ENCODE results near the gene LBP.
"Not testable (repeated sequence)": the region's sequence is repeated elsewhere in the genome, so short reads cannot be mapped to it uniquely, and the experiment has no call there.

LBP gene

GRCh38 chr20:38321959-38322598 lies 24.2 kb upstream of the LBP start:
- no peak for DNase-seq (ENCODE audit: low spot score)

GRCh38 chr20:38324159-38324558 lies 22.1 kb upstream of the LBP start:
- DNase-seq (ENCODE audit: low spot score), result no peak

- no peak for DNase-seq (ENCODE audit: low spot score)
Observed at GRCh38 chr20:38325167-38325566, 21.1 kb upstream of the LBP start.

GRCh38 chr20:38325905-38326304 lies 20.4 kb upstream of the LBP start:
- no peak for DNase-seq (ENCODE audit: low spot score)

GRCh38 chr20:38326309-38326708 lies 20.0 kb upstream of the LBP start:
- DNase-seq (ENCODE audit: low spot score), result no peak

GRCh38 chr20:38330638-38331037 lies 15.6 kb upstream of the LBP start:
- no peak for DNase-seq (ENCODE audit: low spot score)

GRCh38 chr20:38331245-38331644 lies 15.0 kb upstream of the LBP start:
- DNase-seq (ENCODE audit: low spot score), result no peak

GRCh38 chr20:38331814-38332213 lies 14.5 kb upstream of the LBP start:
- no peak for DNase-seq (ENCODE audit: low spot score)

GRCh38 chr20:38334016-38334415 lies 12.3 kb upstream of the LBP start:
- no peak for DNase-seq (ENCODE audit: low spot score)

- no peak for DNase-seq (ENCODE audit: low spot score)
Observed at GRCh38 chr20:38336726-38337125, 9.6 kb upstream of the LBP start.

GRCh38 chr20:38337561-38338140 lies 8.6 kb upstream of the LBP start:
- no peak for DNase-seq (ENCODE audit: low spot score)

GRCh38 chr20:38338849-38339520 lies 7.3 kb upstream of the LBP start:
- DNase-seq (ENCODE audit: low spot score), result no peak

GRCh38 chr20:38339521-38339896 lies 6.8 kb upstream of the LBP start:
- DNase-seq (ENCODE audit: low spot score), result not testable (repeated sequence)

- no peak for DNase-seq (ENCODE audit: low spot score)
Observed at GRCh38 chr20:38339997-38340396, 6.3 kb upstream of the LBP start.

GRCh38 chr20:38340693-38341092 lies 5.6 kb upstream of the LBP start:
- no peak for DNase-seq (ENCODE audit: low spot score)

- DNase-seq (ENCODE audit: low spot score), result no peak
Observed at GRCh38 chr20:38342216-38342615, 4.1 kb upstream of the LBP start.

GRCh38 chr20:38342713-38343310 lies 3.5 kb upstream of the LBP start:
- DNase-seq (ENCODE audit: low spot score), result no peak

- DNase-seq (ENCODE audit: low spot score), result no peak
Observed at GRCh38 chr20:38343311-38344106, 2.8 kb upstream of the LBP start.

GRCh38 chr20:38344107-38344701 lies 2.1 kb upstream of the LBP start:
- DNase-seq (ENCODE audit: low spot score), result no peak

- no peak for DNase-seq (ENCODE audit: low spot score)
Observed at GRCh38 chr20:38345643-38346042, 639 bp upstream of the LBP start.

- no peak for DNase-seq (ENCODE audit: low spot score)
Observed at GRCh38 chr20:38346741-38347140, 459 bp downstream of the LBP start.

GRCh38 chr20:38349856-38350255 lies 3.6 kb downstream of the LBP start:
- DNase-seq (ENCODE audit: low spot score), result no peak
